GM12878 (cell line): ENCODE data around the gene ADD2. TPM values are rescaled to one million over a fixed set of nuclear protein-coding genes. Genes with fewer than 3 reads are reported as not detected.

Experiments used
- ATAC-seq: fragments of 200-7000 bp; cut with Tn5 transposase; 3 replicates; pipeline ENCODE4 v1.9.1; 2020; ENCODE audit warnings: mild to moderate bottlenecking, moderate library complexity
- BruUV-seq: library from RNA; stranded (reverse); fragments of 400-500 nt; replicated peaks from 2 replicates; lab custom pipeline; 2021; lab: Mats Ljungman, UMichigan
- CTCF ChIA-PET: fragments of 300-600 bp; sonication (Branson Sonifier 250); formaldehyde crosslinking; extraction: SDS; loops from one replicate; lab custom pipeline; 2021; ENCODE audit warnings: inconsistent platforms; lab: Yijun Ruan, JAX
- POLR2A ChIA-PET: fragments of 350-600 bp; formaldehyde crosslinking; extraction: SDS; loops from one replicate; lab custom pipeline; 2021; ENCODE audit warnings: inconsistent platforms; lab: Charles Lee
- RAD21 ChIA-PET: fragments of 300-600 bp; sonication (Branson Sonifier 250); formaldehyde crosslinking; loops from one replicate; lab custom pipeline; 2023; ENCODE audit warnings: antibody characterized with exemption; ENCODE audit not compliant: unreplicated experiment; lab: Charles Lee
- SMC1A ChIA-PET: fragments of 300-600 bp; sonication (Branson Sonifier 250); formaldehyde crosslinking; loops from one replicate; lab custom pipeline; 2023; ENCODE audit not compliant: unreplicated experiment, uncharacterized antibody; lab: Charles Lee
- DNase-seq: peaks from one replicate; pipeline ENCODE4 v3.0.0-alpha.2; 2011; ENCODE audit warnings: low read depth, low spot score
- FAIRE-seq: peaks from 3 replicates; lab custom pipeline; 2011; peaks lifted over from hg19 to GRCh38; lab: Jason Lieb, UNC
- H2AFZ ChIP-seq: 2 replicates; pipeline ENCODE4 v1.6.0; 2011; ENCODE audit warnings: low read depth, low read length, control low read depth; ENCODE audit not compliant: control insufficient read depth
- H3K27ac ChIP-seq: 2 replicates; pipeline ENCODE4 v1.5.1; 2011; ENCODE audit warnings: control low read depth; ENCODE audit not compliant: control insufficient read depth, insufficient read depth
- H3K27me3 ChIP-seq, 2 experiments: replicated peaks in 1 of 2; 2 replicates each; pipeline versions ENCODE4 v1.6.0 to v1.6.1; 2011; ENCODE audit warnings: low read length in 1 of 2; ENCODE audit not compliant: control insufficient read depth in 2 of 2, insufficient read depth in 2 of 2
- H3K36me3 ChIP-seq, 2 experiments: 2 replicates each; pipeline ENCODE4 v1.5.1; 2011; ENCODE audit warnings: low read length in 1 of 2; ENCODE audit not compliant: control insufficient read depth in 2 of 2, insufficient read depth in 2 of 2
- H3K4me1 ChIP-seq: 2 replicates; pipeline ENCODE4 v1.6.1; 2011; ENCODE audit warnings: mild to moderate bottlenecking, low read length, moderate library complexity, mixed read lengths; ENCODE audit not compliant: control insufficient read depth, insufficient read depth
- H3K4me2 ChIP-seq: 2 replicates; pipeline ENCODE4 v1.6.0; 2011; ENCODE audit warnings: control low read depth; ENCODE audit not compliant: control insufficient read depth, insufficient read depth
- H3K4me3 ChIP-seq: fragments of 200-600 bp; sonication (generic); 2 replicates; pipeline ENCODE4 v1.5.1; 2016
- H3K79me2 ChIP-seq: 2 replicates; pipeline ENCODE4 v1.6.0; 2011; ENCODE audit warnings: low read length; ENCODE audit not compliant: control insufficient read depth, insufficient read depth
- H3K9ac ChIP-seq: 2 replicates; pipeline ENCODE4 v1.8.0; 2011; ENCODE audit warnings: low read length, control low read depth, mixed read lengths; ENCODE audit not compliant: control insufficient read depth, insufficient read depth
- H3K9me3 ChIP-seq: replicated peaks from 3 replicates; pipeline ENCODE4 v1.5.1; 2011; ENCODE audit warnings: mild to moderate bottlenecking, low read length; ENCODE audit not compliant: control insufficient read depth, insufficient read depth
- H4K20me1 ChIP-seq: 2 replicates; pipeline ENCODE4 v1.6.0; 2011; ENCODE audit not compliant: control insufficient read depth, insufficient read depth
- CBX3 ChIP-seq: fragments of 200-600 bp; sonication (generic); IDR thresholded peaks from 2 replicates; pipeline ENCODE4 v1.6.1; 2016; ENCODE audit warnings: low read depth, borderline replicate concordance
- HDAC6 ChIP-seq: fragments of 200-600 bp; sonication (generic); IDR thresholded peaks from one replicate; pipeline ENCODE4 v1.8.0; 2017; ENCODE audit warnings: antibody characterized with exemption; ENCODE audit not compliant: unreplicated experiment
- RFX5 ChIP-seq: IDR thresholded peaks from 2 replicates; pipeline ENCODE4 v1.6.1; 2011; ENCODE audit warnings: low read depth, low read length, improper control_type of control experiment
- ZNF207 ChIP-seq: fragments of 450-650 bp; IDR thresholded peaks from 2 replicates; pipeline ENCODE4 v1.6.1; 2014; ENCODE audit warnings: antibody characterized with exemption, mild to moderate bottlenecking, borderline replicate concordance
- ZNF274 ChIP-seq: IDR thresholded peaks from one replicate; pipeline ENCODE4 v1.8.0; 2011; ENCODE audit not compliant: insufficient read length, insufficient read depth
- WGBS: methylation state at CpG from one replicate; pipeline ENCODE4 v1.1.6; 2016; ENCODE audit warnings: low lambda C conversion rate; ENCODE audit not compliant: insufficient replicate concordance, insufficient coverage; ENCODE audit errors: missing lambda C conversion rate; 5-methylcytosine and 5-hydroxymethylcytosine counted together
- in situ Hi-C: fragments of 300-500 bp; cut with MboI; formaldehyde crosslinking; loops from 9 replicates; pipeline ENCODE4 v1.14.3; 2018; ENCODE audit warnings: mixed read lengths
- intact Hi-C: fragments of 100-400 bp; cut with micrococcal nuclease; formaldehyde crosslinking; loops from one replicate; pipeline ENCODE4 v1.14.2; 2022; ENCODE audit not compliant: unreplicated experiment
- polyA plus RNA-seq, 11 experiments: library from polyadenylated mRNA; depleted of rRNA in 4 of 11; unstranded in 6 of 11; stranded (reverse) in 5 of 11; fragments of >200 nt; fragmentation: Nextera tagmentation in 4 of 11; fragmentation: Illumina TruSeq in 1 of 11; extraction: Ambion mirVana in 4 of 11; extraction: Trizol in 1 of 11; gene quantifications; 1 replicate in 1 of 11; 2 replicates in 10 of 11; pipeline versions ENCODE4 v1.2.1 to v1.2.3, GENCODE V29; 2011 to 2016; ENCODE audit warnings: inconsistent platforms in 2 of 11, missing spikeins in 2 of 11, low read depth in 1 of 11
- total RNA-seq, 4 experiments: library from RNA; depleted of rRNA in 3 of 4; stranded (reverse); fragments of >200 nt in 3 of 4; fragmentation: Illumina TruSeq in 1 of 4; extraction: Trizol in 1 of 4; gene quantifications; 2 replicates each; pipeline versions ENCODE4 v1.2.1 to v1.2.3, GENCODE V29; 2013 to 2021
- TF ChIP-seq, protein P1 (sequence below): fragments of 450-650 bp; IDR thresholded peaks from 2 replicates; pipeline ENCODE4 v1.6.1; 2018; ENCODE audit warnings: mild to moderate bottlenecking, low read depth, moderate library complexity; ENCODE audit not compliant: partially characterized antibody
- TF ChIP-seq, protein P2 (sequence below): fragments of 450-650 bp; formaldehyde crosslinking; IDR thresholded peaks from 2 replicates; pipeline ENCODE4 v1.5.0; 2022; ENCODE audit warnings: mild to moderate bottlenecking, missing genetic modification characterization

Gene ADD2
- total and polyA plus RNA-seq, 10 of the 15 experiments (the other 5 are each of a cell fraction or from before 2014, with no cell fraction given), result 0.05 to 0.13 (median 0.08) TPM; not detected in 7

DNA sequence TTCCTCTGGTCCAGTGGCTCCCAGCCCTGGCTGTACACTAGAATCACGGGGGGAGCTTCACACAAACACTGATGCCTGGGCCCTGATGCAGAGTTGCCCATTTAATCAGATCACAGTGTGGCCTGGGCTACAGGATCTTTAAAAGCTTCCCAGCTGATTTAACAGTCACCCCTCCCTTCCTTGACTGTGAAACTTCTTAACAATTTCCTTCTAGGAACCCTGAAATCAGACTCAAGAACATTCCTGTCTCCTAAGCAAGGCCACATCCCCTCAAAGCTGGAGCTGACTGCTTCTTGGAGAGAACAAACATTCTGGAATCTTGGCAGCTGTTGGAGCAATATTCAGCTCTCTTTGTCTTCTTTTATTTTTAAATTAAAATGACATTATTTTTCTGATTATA, 88.7 kb downstream of the ADD2 start:
- FAIRE-seq (no peak), ATAC-seq (no peak), DNase-seq (no peak)
- Histone ChIP-seq H3K79me2 (no peaks in the 10 kb centered on the region), H3K4me1 (no peaks in the 10 kb centered on the region), H3K36me3 (no peaks in the 10 kb centered on the region), H3K4me2 (no peak overlapping the region), H4K20me1 (no peaks in the 10 kb centered on the region), H3K9me3 (no peaks in the 10 kb centered on the region), H3K27ac (no peak overlapping the region), H3K27me3 (no peaks in the 10 kb centered on the region; a peak in 1 of 4 replicates), H3K9ac (no peak overlapping the region), H3K4me3 (no peak overlapping the region), H2AFZ (no peak overlapping the region)
- intact Hi-C loops (no loop called here), in situ Hi-C loops (no loop called here)
- POLR2A ChIA-PET, result no interaction called here
- SMC1A ChIA-PET, result interaction anchor here (0.5 to 1.1 kb wide), 2 partner anchors 9 to 277 kb away, joined by 3 read pairs; no protein-coding TSS in a partner anchor
- CTCF ChIA-PET, result interaction anchor here (0.7 kb wide), 1 partner anchor 10 kb away, joined by 3 read pairs; no protein-coding TSS in a partner anchor
- no TSS peak for BruUV-seq
- 0% methylated on average over 1 of the region's 1 CpG for WGBS
- TF ChIP-seq HDAC6 (no peak), ZNF274 (no peak), ZNF207 (no peak), CBX3 (no peak), RFX5 (no peak)
- TF ChIP-seq, protein P1, sequence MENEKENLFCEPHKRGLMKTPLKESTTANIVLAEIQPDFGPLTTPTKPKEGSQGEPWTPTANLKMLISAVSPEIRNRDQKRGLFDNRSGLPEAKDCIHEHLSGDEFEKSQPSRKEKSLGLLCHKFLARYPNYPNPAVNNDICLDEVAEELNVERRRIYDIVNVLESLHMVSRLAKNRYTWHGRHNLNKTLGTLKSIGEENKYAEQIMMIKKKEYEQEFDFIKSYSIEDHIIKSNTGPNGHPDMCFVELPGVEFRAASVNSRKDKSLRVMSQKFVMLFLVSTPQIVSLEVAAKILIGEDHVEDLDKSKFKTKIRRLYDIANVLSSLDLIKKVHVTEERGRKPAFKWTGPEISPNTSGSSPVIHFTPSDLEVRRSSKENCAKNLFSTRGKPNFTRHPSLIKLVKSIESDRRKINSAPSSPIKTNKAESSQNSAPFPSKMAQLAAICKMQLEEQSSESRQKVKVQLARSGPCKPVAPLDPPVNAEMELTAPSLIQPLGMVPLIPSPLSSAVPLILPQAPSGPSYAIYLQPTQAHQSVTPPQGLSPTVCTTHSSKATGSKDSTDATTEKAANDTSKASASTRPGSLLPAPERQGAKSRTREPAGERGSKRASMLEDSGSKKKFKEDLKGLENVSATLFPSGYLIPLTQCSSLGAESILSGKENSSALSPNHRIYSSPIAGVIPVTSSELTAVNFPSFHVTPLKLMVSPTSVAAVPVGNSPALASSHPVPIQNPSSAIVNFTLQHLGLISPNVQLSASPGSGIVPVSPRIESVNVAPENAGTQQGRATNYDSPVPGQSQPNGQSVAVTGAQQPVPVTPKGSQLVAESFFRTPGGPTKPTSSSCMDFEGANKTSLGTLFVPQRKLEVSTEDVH, result no peak
- TF ChIP-seq, protein P2, sequence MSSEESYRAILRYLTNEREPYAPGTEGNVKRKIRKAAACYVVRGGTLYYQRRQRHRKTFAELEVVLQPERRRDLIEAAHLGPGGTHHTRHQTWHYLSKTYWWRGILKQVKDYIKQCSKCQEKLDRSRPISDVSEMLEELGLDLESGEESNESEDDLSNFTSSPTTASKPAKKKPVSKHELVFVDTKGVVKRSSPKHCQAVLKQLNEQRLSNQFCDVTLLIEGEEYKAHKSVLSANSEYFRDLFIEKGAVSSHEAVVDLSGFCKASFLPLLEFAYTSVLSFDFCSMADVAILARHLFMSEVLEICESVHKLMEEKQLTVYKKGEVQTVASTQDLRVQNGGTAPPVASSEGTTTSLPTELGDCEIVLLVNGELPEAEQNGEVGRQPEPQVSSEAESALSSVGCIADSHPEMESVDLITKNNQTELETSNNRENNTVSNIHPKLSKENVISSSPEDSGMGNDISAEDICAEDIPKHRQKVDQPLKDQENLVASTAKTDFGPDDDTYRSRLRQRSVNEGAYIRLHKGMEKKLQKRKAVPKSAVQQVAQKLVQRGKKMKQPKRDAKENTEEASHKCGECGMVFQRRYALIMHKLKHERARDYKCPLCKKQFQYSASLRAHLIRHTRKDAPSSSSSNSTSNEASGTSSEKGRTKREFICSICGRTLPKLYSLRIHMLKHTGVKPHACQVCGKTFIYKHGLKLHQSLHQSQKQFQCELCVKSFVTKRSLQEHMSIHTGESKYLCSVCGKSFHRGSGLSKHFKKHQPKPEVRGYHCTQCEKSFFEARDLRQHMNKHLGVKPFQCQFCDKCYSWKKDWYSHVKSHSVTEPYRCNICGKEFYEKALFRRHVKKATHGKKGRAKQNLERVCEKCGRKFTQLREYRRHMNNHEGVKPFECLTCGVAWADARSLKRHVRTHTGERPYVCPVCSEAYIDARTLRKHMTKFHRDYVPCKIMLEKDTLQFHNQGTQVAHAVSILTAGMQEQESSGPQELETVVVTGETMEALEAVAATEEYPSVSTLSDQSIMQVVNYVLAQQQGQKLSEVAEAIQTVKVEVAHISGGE (CRISPR knock-in tag), result no peak
- RAD21 ChIA-PET, result no interaction called here
